Measurements from ENCODE around the gene MEGF11. TPM values are rescaled to one million over a fixed set of nuclear protein-coding genes. Genes with fewer than 3 reads are reported as not detected.

Gene MEGF11
- total RNA-seq, 1 donor from 2014 or later = 0.77 TPM

DNA sequence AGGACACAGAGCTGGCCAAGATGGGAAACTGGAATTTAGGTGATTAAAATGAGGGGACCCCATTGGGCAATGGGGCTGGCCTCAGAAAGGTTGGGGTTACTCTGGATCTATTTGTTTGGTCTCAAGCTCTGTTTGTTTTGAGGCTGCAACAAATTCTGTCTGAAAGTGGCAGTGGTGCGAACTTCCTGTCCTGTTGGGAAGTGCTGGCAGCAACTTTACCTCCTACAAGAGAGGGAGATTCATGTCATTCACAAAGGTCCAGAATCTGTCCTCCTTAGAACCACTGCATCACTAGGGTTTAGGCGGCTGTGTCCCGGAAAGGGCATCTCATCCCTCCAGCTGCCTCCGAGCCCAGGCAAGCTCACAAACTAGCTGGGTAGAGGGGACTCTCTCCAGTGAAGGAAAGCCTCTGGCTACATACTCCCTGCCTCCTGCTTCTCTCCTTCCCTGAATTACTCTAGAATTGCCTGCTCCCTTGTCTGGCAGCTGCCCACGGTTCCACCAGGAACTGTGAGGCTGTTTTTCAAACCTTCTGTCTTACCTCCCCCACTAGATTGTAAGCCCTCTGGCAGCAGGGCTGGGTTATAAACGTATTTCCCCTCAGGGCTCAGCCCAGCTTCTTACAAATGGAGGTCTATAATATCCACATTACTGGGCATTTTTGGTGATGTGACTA, 23.6 kb downstream of the MEGF11 start:
- Mint-ChIP-seq H3K27me3 (ENCODE audit: unreplicated experiment) (no peaks in the 10 kb centered on the region), H3K27ac (ENCODE audit: unreplicated experiment) (no peak overlapping the region), H3K9me3 (ENCODE audit: unreplicated experiment) (no peaks in the 10 kb centered on the region), H3K4me3 (ENCODE audit: unreplicated experiment) (no peak overlapping the region), H3K36me3 (ENCODE audit: low read depth, unreplicated experiment) (no peaks in the 10 kb centered on the region), H3K4me1 (ENCODE audit: unreplicated experiment) (no peaks in the 10 kb centered on the region)
- no peak for DNase-seq (ENCODE audit: low spot score)
- TF ChIP-seq, protein P1, sequence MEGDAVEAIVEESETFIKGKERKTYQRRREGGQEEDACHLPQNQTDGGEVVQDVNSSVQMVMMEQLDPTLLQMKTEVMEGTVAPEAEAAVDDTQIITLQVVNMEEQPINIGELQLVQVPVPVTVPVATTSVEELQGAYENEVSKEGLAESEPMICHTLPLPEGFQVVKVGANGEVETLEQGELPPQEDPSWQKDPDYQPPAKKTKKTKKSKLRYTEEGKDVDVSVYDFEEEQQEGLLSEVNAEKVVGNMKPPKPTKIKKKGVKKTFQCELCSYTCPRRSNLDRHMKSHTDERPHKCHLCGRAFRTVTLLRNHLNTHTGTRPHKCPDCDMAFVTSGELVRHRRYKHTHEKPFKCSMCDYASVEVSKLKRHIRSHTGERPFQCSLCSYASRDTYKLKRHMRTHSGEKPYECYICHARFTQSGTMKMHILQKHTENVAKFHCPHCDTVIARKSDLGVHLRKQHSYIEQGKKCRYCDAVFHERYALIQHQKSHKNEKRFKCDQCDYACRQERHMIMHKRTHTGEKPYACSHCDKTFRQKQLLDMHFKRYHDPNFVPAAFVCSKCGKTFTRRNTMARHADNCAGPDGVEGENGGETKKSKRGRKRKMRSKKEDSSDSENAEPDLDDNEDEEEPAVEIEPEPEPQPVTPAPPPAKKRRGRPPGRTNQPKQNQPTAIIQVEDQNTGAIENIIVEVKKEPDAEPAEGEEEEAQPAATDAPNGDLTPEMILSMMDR (IDR thresholded peaks at IDR 0.05; ENCODE audit: unreplicated experiment) = no peak

DNA sequence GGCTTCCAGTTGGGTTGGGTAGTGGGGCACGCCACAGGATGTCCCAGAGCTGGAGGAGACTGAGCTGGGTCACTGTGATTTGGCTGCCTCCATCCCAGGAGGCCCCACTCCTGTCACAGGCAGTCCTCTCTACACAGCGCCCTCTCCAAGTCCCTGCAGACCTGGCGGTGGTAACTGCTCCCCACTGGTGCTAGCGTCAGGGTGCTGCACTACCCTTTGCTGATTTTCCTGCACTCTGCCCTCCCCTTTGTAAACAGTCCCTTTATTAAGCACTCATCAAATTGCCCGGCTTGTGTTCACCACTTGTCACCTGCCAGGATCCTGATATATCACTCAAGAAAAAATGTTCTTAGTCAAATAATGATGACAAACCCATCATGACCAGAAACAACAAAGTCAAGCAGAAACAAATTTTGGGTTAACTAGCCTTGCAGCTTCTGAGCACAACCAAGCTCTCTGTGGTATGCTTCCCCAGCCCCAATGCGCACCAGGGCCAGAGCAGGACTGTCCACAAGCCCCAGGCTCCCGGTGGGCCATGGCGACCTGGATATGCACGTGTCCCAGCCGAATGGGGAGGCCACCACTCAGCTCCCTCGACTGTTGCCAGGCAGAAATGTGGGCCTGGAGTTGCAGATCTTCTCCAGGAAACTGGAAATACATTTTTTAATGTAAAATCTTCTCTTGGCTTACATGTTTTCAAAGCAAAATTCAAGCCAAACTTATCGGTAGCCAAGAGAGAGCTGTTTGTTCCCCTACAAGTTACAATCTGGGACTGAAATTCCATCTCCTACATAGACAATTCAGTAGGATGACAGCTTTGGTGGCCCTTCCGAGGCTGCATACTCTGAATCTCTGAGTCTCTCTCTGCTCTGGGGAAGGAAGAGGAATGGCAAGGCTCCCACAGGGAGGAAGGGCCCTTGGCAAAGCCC, 24.5 kb downstream of the MEGF11 start:
- no peaks in the 10 kb centered on the region for H3K4me1 Mint-ChIP-seq (ENCODE audit: unreplicated experiment)
- H3K9me3 Mint-ChIP-seq (ENCODE audit: unreplicated experiment) = no peaks in the 10 kb centered on the region
- H3K4me3 Mint-ChIP-seq (ENCODE audit: unreplicated experiment) = no peak overlapping the region
- no peaks in the 10 kb centered on the region for H3K36me3 Mint-ChIP-seq (ENCODE audit: low read depth, unreplicated experiment)
- H3K27ac Mint-ChIP-seq (ENCODE audit: unreplicated experiment) = no peak overlapping the region
- DNase-seq (ENCODE audit: low spot score) = no peak
- TF ChIP-seq, protein P1 (IDR thresholded peaks at IDR 0.05; ENCODE audit: unreplicated experiment) = no peak
- no peaks in the 10 kb centered on the region for H3K27me3 Mint-ChIP-seq (ENCODE audit: unreplicated experiment)

DNA sequence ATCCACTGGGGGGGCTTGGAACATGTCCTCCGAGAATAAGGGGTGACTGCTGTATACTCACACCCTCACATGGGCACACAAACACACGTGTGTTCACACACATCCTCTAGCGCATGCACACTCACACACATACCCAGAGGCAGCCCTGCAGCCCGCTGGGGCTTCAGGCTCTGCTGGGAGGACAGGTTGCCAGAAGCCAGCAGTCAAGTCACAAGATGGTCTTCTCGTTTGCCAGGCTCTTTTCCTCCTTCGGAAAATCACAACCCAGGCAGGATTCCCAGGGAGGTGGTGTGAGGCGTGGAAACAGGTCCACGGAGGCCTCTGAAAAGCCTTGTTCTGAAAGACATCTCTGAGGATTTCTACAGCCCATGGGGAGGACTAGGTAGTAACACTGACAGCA, 26.8 kb downstream of the MEGF11 start:
- TF ChIP-seq, protein P1 (IDR thresholded peaks at IDR 0.05; ENCODE audit: unreplicated experiment) = no peak
- no peak overlapping the region for H3K27ac Mint-ChIP-seq (ENCODE audit: unreplicated experiment)
- no peak for DNase-seq (ENCODE audit: low spot score)
- H3K4me3 Mint-ChIP-seq (ENCODE audit: unreplicated experiment) = no peak overlapping the region
- H3K27me3 Mint-ChIP-seq (ENCODE audit: unreplicated experiment) = no peaks in the 10 kb centered on the region
- H3K4me1 Mint-ChIP-seq (ENCODE audit: unreplicated experiment) = no peaks in the 10 kb centered on the region
- no peaks in the 10 kb centered on the region for H3K36me3 Mint-ChIP-seq (ENCODE audit: low read depth, unreplicated experiment)
- H3K9me3 Mint-ChIP-seq (ENCODE audit: unreplicated experiment) = no peaks in the 10 kb centered on the region

DNA sequence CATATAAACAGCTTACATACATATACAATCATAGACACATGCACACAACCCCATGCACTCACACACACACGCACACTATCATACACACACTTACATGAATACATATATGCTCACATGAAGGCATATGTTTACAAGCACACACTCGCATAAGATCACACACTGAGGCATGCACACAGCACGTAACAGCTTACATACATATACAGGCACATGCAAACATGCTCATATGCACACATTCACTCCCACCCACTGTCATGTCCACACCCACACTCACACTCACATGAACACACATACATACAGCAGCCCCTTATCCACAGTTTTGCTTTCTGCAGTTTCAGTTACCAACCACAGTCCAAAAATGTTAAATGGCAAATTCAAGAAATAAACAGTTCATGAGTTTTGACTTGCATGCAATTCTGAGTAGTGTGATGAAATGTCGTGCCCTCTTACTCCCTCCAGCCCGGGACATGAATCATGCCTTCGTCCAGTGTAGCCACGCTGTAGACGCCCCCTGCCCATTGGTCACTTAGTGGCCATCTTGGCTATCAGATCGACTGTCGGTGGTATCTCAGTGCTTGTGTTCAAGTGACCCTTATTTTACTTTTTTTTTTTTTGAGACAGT, 27.8 kb downstream of the MEGF11 start:
- no peak overlapping the region for H3K27ac Mint-ChIP-seq (ENCODE audit: unreplicated experiment)
- H3K27me3 Mint-ChIP-seq (ENCODE audit: unreplicated experiment) = no peaks in the 10 kb centered on the region
- H3K9me3 Mint-ChIP-seq (ENCODE audit: unreplicated experiment) = no peaks in the 10 kb centered on the region
- no peak overlapping the region for H3K4me3 Mint-ChIP-seq (ENCODE audit: unreplicated experiment)
- H3K36me3 Mint-ChIP-seq (ENCODE audit: low read depth, unreplicated experiment) = no peaks in the 10 kb centered on the region
- H3K4me1 Mint-ChIP-seq (ENCODE audit: unreplicated experiment) = no peaks in the 10 kb centered on the region
- TF ChIP-seq, protein P1 (IDR thresholded peaks at IDR 0.05; ENCODE audit: unreplicated experiment) = no peak
- DNase-seq (ENCODE audit: low spot score) = no peak
